HepG2 (cell line): ENCODE data around the gene SART1. TPM values are rescaled to one million over a fixed set of nuclear protein-coding genes. Genes with fewer than 3 reads are reported as not detected.

Experiments
- ARID2 ChIP-seq: sonication (generic); formaldehyde crosslinking; IDR thresholded peaks from 2 replicates; pipeline ENCODE4 v1.8.1; 2022; ENCODE audit warnings: mild to moderate bottlenecking, missing genetic modification reagents, borderline replicate concordance
- CREB3 ChIP-seq: sonication (generic); formaldehyde crosslinking; IDR thresholded peaks from 2 replicates; pipeline ENCODE4 v1.5.0; 2020; ENCODE audit warnings: missing genetic modification reagents
- HDAC2 ChIP-seq: sonication (generic); formaldehyde crosslinking; IDR thresholded peaks from 2 replicates; pipeline ENCODE4 v1.4.0; 2020; ENCODE audit warnings: missing genetic modification reagents
- HNRNPUL1 ChIP-seq: fragments of 200-400 bp; formaldehyde crosslinking; IDR thresholded peaks from 2 replicates; pipeline ENCODE4 v1.6.1; 2017; ENCODE audit warnings: low read depth, mild to moderate bottlenecking, low read length, moderate library complexity
- ISX ChIP-seq: sonication (generic); formaldehyde crosslinking; conservative IDR thresholded peaks from 2 replicates; pipeline ENCODE4 v1.5.0; 2020; ENCODE audit warnings: missing genetic modification reagents
- KAT7 ChIP-seq: IDR thresholded peaks from 2 replicates; pipeline ENCODE4 v1.6.1; 2018; ENCODE audit warnings: borderline replicate concordance, missing compliant biosample characterization
- PHB2 ChIP-seq: fragments of 450-650 bp; IDR thresholded peaks from 2 replicates; pipeline ENCODE4 v1.6.1; 2018; ENCODE audit not compliant: partially characterized antibody
- SMC3 ChIP-seq: IDR thresholded peaks from 2 replicates; pipeline ENCODE4 v1.6.1; 2011; ENCODE audit warnings: low read length, improper control_type of control experiment
- SRSF4 ChIP-seq: fragments of 200-400 bp; formaldehyde crosslinking; IDR thresholded peaks from one replicate; pipeline ENCODE4 v1.6.1; 2018; ENCODE audit warnings: mild to moderate bottlenecking, low read depth, low read length, moderate library complexity; ENCODE audit not compliant: poor library complexity, severe bottlenecking
- ZNF512B ChIP-seq: sonication (generic); formaldehyde crosslinking; IDR thresholded peaks from 2 replicates; pipeline ENCODE4 v1.5.1; 2020; ENCODE audit warnings: missing genetic modification reagents, mild to moderate bottlenecking, borderline replicate concordance
- ZNF607 ChIP-seq: sonication (generic); formaldehyde crosslinking; IDR thresholded peaks from 2 replicates; pipeline ENCODE4 v1.5.1; 2020; ENCODE audit warnings: missing genetic modification reagents, mild to moderate bottlenecking, borderline replicate concordance
- polyA plus RNA-seq, 8 experiments: library from polyadenylated mRNA; depleted of rRNA in 3 of 8; stranded (reverse) in 7 of 8; unstranded in 1 of 8; fragments of >200 nt; fragmentation: Illumina TruSeq in 4 of 8; extraction: Trizol in 4 of 8; gene quantifications; 2 replicates each; pipeline versions ENCODE4 v1.2.1 to v1.2.3, GENCODE V29; 2011 to 2016; ENCODE audit warnings: low read depth in 4 of 8, missing spikeins in 1 of 8, mixed read lengths in 1 of 8; ENCODE audit not compliant: insufficient read depth in 1 of 8
- total RNA-seq, 5 experiments: library from RNA; depleted of rRNA; stranded (reverse); fragments of >200 nt; fragmentation: Illumina TruSeq; extraction: Trizol; gene quantifications; 2 replicates each; pipeline ENCODE4 v1.2.3, GENCODE V29; 2016; ENCODE audit warnings: low read depth in 1 of 5
- TF ChIP-seq, protein P1 (sequence below): sonication (generic); formaldehyde crosslinking; IDR thresholded peaks from 2 replicates; pipeline ENCODE4 v1.4.0; 2020; ENCODE audit warnings: mild to moderate bottlenecking, missing genetic modification reagents
- TF ChIP-seq, protein P2 (sequence below): IDR thresholded peaks from 2 replicates; pipeline ENCODE4 v1.6.1; 2018; ENCODE audit warnings: missing genetic modification reagents, mild to moderate bottlenecking, missing compliant biosample characterization
- TF ChIP-seq, protein P3 (sequence below): sonication (generic); formaldehyde crosslinking; IDR thresholded peaks from 2 replicates; pipeline ENCODE4 v1.8.1; 2023; ENCODE audit warnings: mild to moderate bottlenecking, missing genetic modification reagents
- TF ChIP-seq, protein P4 (sequence below): sonication (generic); formaldehyde crosslinking; IDR thresholded peaks from 2 replicates; pipeline ENCODE4 v1.4.0; 2020; ENCODE audit warnings: missing genetic modification reagents

Gene SART1
- total and polyA plus RNA-seq, 2 of the 13 experiments (the other 11 are each of a cell fraction or from before 2014, with no cell fraction given), result 11.3 to 22.5 TPM

DNA sequence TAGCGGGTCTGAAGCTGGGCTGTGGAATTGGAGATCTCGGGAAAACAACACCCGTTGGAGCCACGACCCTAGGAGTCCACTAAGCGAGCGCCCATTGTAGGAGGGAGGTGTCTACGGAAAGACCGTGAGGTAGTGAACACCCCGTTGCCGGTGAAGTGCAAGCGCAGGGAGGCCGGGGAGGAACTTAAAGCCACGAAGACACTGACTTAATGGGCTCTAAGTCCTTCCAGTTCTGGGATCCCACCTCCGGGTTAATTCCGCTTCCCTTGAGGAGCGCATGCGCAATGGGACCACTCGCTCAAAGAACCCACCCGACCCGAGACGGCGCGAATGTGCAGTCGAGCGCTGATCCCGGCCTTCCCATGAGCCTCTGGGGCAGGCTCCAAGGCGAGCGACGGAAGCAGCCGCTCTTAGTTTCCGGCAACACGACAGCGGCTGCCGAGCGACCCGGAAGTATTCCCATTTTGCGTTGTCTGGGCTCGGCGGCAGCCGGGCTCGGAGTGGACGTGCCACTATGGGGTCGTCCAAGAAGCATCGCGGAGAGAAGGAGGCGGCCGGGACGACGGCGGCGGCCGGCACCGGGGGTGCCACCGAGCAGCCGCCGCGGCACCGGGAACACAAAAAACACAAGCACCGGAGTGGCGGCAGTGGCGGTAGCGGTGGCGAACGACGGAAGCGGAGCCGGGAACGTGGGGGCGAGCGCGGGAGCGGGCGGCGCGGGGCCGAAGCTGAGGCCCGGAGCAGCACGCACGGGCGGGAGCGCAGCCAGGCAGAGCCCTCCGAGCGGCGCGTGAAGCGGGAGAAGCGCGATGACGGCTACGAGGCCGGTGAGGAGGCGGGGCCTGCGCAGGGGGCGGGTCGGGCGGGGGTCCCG, at the start of gene SART1 (continued):
- no peak for TF ChIP-seq ZNF512B (CRISPR knock-in tag)
- TF ChIP-seq HDAC2 (CRISPR knock-in tag), result peak; percentile 85; the same call in 1 of the 2 replicates
- TF ChIP-seq, protein P1, sequence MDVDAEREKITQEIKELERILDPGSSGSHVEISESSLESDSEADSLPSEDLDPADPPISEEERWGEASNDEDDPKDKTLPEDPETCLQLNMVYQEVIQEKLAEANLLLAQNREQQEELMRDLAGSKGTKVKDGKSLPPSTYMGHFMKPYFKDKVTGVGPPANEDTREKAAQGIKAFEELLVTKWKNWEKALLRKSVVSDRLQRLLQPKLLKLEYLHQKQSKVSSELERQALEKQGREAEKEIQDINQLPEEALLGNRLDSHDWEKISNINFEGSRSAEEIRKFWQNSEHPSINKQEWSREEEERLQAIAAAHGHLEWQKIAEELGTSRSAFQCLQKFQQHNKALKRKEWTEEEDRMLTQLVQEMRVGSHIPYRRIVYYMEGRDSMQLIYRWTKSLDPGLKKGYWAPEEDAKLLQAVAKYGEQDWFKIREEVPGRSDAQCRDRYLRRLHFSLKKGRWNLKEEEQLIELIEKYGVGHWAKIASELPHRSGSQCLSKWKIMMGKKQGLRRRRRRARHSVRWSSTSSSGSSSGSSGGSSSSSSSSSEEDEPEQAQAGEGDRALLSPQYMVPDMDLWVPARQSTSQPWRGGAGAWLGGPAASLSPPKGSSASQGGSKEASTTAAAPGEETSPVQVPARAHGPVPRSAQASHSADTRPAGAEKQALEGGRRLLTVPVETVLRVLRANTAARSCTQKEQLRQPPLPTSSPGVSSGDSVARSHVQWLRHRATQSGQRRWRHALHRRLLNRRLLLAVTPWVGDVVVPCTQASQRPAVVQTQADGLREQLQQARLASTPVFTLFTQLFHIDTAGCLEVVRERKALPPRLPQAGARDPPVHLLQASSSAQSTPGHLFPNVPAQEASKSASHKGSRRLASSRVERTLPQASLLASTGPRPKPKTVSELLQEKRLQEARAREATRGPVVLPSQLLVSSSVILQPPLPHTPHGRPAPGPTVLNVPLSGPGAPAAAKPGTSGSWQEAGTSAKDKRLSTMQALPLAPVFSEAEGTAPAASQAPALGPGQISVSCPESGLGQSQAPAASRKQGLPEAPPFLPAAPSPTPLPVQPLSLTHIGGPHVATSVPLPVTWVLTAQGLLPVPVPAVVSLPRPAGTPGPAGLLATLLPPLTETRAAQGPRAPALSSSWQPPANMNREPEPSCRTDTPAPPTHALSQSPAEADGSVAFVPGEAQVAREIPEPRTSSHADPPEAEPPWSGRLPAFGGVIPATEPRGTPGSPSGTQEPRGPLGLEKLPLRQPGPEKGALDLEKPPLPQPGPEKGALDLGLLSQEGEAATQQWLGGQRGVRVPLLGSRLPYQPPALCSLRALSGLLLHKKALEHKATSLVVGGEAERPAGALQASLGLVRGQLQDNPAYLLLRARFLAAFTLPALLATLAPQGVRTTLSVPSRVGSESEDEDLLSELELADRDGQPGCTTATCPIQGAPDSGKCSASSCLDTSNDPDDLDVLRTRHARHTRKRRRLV (CRISPR knock-in tag), result no peak
- TF ChIP-seq ARID2 (CRISPR knock-in tag), result peak; percentile 77; the same call in 1 of the 2 replicates
- TF ChIP-seq ZNF607 (CRISPR knock-in tag), result no peak
- TF ChIP-seq CREB3 (CRISPR knock-in tag), result no peak; the same call in 1 of the 2 replicates
- no peak for TF ChIP-seq PHB2
- no peak for TF ChIP-seq HNRNPUL1
- TF ChIP-seq, protein P2, sequence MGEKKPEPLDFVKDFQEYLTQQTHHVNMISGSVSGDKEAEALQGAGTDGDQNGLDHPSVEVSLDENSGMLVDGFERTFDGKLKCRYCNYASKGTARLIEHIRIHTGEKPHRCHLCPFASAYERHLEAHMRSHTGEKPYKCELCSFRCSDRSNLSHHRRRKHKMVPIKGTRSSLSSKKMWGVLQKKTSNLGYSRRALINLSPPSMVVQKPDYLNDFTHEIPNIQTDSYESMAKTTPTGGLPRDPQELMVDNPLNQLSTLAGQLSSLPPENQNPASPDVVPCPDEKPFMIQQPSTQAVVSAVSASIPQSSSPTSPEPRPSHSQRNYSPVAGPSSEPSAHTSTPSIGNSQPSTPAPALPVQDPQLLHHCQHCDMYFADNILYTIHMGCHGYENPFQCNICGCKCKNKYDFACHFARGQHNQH (CRISPR knock-in tag), result no peak; the same call in 1 of the 2 replicates
- TF ChIP-seq, protein P3, sequence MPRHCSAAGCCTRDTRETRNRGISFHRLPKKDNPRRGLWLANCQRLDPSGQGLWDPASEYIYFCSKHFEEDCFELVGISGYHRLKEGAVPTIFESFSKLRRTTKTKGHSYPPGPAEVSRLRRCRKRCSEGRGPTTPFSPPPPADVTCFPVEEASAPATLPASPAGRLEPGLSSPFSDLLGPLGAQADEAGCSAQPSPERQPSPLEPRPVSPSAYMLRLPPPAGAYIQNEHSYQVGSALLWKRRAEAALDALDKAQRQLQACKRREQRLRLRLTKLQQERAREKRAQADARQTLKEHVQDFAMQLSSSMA (CRISPR knock-in tag), result peak; percentile 57; the same call in 1 of the 2 replicates
- no peak for TF ChIP-seq SRSF4
- no peak; the same call in 1 of the 2 replicates for TF ChIP-seq ISX (CRISPR knock-in tag)
- TF ChIP-seq, protein P4, sequence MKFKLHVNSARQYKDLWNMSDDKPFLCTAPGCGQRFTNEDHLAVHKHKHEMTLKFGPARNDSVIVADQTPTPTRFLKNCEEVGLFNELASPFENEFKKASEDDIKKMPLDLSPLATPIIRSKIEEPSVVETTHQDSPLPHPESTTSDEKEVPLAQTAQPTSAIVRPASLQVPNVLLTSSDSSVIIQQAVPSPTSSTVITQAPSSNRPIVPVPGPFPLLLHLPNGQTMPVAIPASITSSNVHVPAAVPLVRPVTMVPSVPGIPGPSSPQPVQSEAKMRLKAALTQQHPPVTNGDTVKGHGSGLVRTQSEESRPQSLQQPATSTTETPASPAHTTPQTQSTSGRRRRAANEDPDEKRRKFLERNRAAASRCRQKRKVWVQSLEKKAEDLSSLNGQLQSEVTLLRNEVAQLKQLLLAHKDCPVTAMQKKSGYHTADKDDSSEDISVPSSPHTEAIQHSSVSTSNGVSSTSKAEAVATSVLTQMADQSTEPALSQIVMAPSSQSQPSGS (CRISPR knock-in tag), result peak; percentile 45; the same call in 1 of the 2 replicates
- TF ChIP-seq SMC3, result no peak
- peak; percentile 66; the same call in 1 of the 2 replicates for TF ChIP-seq KAT7 (CRISPR knock-in tag)
